ENCODE measurements around the gene TADA3.

TADA3 gene

DNA sequence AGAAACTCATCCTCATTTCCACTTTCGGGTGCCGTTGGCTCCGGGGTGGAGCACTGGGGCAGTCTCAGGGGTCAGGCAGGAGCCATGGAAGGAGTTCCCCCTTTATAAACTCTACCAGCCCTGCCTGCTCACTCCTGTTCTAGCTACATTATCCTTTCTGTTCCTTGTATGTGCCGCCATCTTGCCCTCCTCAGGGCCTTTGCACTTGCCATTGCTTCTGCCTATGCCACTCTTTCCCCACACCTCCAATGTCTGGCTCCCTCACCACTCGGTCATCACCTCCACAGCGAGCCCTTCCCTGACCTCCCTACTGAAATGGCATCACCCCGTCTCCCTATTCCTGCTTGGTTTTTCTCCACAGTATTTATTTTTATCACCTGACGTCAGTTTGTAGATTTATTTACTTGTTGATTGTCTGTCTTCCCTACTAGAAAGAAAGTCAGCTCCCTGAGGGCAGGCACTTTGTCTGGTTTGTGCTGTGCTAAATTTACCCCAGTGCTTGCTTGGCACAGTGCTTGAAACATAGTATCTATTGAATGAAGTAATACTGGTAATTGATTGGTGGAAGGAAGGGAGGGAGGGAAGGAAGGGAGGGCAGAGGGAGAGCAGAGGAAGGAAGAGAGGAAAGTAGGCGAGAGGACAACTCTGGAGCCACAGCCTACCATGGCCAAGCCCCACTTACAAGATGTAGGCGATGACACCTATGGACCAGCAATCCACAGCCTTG, 31.3 kb downstream of the TADA3 start:
- DNase-seq (ENCODE audit: low read depth), result no peak

DNA sequence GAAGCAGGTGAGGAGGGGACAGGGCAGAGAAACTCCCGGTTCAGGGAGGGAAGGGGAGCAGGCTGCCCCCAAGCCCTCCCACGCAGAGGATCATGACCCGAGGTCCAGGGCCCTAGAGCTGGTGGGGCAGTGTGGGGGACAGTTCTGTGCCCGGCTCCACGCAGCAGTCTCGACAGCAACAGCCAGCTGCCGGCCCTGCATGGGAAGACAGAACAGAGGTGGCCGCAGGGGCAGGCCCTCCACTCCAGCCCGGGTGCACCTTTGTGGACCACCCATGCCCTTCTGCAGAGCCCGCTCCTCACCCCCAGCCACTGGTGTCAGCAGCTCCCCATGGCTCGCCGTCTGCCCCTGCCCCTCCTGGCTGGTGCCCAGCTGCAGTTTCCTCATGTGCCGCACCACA, 34.8 kb downstream of the TADA3 start:
- no peak for DNase-seq (ENCODE audit: low read depth)

DNA sequence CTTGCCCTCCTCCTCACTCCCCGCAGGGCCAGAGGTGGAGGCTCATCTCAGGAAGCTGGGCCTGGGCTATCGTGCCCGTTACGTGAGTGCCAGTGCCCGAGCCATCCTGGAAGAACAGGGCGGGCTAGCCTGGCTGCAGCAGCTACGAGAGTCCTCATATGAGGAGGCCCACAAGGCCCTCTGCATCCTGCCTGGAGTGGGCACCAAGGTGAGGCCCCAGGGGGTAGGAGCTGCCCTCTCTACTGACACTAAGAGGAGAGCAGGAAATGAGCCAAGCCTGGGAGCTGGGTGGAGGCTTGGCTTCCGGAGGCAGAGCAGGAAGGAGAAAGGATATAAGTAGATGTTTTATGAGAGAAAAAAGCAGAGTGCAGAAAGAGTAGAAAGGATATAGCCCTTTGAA, 37.6 kb downstream of the TADA3 start:
- DNase-seq (ENCODE audit: low read depth), result no peak

DNA sequence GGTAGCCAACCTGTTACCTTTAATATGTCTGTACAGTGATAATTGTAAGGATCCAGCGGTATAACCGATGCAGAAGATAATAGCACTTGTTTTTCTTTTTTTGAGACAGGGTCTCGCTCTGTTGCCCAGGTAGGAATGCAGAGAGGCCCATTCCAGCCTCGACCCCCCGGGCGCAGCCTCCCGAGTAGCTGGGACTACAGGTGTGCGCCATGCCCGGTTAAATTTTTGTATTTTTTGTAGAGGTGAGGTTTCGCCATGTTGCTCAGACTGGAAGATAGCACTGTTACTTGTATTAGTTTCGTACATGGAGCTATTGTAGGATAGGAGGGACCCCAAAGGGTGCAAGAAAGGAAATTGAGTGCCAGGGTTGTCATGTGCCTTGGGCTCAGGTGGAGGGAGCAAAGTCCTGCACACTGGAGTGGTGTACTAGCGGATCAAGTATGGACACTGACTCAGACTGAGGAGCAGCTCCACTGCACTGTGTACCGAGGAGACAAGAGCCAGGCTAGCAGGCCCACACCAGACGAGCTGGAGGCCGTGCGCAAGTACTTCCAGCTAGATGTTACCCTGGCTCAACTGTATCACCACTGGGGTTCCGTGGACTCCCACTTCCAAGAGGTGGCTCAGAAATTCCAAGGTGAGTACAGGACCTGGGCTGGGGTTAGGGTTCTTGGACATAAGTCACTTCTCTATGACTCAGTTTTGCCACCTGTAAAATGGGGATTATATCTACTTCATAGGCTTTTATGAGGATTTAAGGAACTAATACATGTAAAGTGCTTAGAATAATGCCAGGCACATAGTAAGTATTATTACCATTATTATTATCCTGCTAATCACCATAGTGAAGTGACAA, 41.5 kb downstream of the TADA3 start:
- no peak for DNase-seq (ENCODE audit: low read depth)

DNA sequence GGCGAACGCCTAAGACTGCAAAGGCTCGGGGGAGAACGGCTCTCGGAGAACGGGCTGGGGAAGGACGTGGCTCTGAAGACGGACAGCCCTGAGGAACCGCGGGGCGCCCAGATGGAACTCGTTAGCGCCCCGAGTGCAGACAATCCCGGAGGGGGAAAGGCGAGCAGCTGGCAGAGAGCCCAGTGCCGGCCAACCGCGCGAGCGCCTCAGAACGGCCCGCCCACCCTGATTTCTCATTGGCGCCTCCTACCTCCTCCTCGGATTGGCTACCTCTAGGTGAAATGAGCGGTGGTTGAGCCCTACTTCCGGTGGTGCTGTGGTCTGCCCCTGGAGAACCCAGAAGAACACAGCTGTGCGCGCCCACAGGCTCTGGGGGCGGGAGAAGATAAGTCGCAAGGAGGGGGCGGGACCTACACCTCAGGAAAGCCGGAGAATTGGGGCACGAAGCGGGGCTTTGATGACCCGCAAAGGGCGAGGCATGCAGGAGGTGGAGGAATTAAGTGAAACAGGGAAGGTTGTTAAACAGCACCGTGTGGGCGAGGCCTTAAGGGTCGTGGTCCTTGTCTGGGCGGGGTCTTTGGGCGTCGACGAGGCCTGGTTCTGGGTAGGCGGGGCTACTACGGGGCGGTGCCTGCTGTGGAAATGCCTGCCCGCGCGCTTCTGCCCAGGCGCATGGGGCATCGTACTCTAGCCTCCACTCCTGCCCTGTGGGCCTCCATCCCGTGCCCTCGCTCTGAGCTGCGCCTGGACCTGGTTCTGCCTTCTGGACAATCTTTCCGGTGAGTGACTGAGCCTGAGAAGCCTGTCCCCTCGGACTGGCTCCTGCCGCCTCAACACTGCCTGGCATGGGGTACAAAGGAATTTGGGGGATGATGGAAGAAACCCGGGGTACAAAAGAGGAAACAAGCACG, 42.4 kb downstream of the TADA3 start, which contains the start of gene OGG1:
OGG1 (plus strand) TSS at position 308 of the 911 bp plus-strand sequence; CDS start at position 643, 335 bp downstream.
- DNase-seq (ENCODE audit: low read depth), result peak; percentile 93

DNA sequence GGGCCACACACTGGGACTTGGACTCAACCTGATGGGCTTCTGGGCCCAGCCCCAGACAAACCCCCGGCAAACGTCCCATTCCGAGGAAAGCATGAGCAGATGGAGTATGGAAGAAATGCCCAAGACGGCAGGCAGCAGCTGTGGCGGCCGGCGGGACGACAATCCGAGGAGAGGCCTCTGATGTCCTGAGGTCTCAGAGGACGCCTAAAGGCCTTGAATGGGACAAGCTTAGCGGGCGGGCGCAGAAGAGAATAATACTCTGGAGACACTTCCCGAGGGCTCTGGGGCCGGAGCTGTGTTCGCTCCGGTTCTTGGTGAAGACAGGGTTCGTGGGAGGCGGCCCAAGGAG, 43.0 kb downstream of the TADA3 start:
- DNase-seq (ENCODE audit: low read depth), result no peak

DNA sequence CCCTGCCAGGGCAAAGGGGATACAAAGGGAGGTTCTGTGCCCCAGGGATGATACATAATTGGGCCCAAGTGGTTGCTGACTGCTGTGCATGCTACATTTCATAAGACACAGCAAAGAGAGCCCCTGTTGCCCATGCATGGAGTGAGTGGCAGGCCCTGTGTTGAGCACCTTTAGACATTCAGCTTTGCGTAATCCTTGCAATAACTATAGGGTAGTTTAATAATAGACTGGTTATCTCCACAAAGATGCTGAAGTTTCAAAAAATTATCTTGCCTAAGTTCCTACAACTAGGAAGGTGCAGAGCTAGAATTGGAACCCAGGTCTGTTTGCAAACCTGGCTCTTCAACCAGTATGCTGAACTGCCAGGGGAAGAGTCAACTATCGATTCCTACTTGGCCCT, 44.2 kb downstream of the TADA3 start:
- no peak for DNase-seq (ENCODE audit: low read depth)

DNA sequence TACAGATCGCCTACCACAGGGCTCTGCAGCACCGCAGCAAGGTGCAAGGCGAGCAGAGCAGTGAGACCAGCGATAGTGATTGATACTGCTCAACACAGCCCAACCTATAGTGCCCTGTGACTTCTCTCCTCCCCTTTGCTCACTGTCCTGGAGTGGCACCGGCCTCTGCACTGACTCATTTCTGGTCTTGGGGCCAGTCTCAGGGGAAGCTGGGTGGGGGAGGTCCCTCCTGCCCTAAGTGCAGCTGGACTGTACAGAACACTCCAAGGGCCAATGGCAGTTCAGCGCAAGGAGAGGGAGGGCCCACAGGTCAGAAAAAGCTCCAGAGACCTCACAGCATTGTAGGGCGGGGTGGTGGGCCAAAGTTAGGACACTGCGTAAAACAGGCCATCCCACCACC, 45.0 kb downstream of the TADA3 start:
- DNase-seq (ENCODE audit: low read depth), result no peak

DNA sequence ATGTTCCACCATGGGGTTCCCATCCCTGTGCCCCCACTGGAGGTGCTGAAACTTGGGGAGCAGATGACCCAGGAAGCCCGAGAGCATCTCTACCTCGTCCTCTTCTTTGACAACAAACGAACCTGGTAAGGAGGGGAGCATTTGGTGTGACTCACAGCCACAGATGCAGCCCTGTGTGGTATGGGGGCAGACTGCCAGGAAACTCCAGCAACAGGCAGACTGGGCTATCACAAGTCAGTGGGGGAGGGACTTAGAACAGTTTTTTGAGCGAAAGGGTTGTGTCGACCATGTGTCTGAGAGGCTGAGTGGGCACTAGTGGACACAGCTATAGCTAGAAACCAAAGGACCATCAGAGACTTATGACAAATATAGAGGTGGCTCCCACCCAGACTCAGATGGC, 45.9 kb downstream of the TADA3 start:
- DNase-seq (ENCODE audit: low read depth), result no peak

DNA sequence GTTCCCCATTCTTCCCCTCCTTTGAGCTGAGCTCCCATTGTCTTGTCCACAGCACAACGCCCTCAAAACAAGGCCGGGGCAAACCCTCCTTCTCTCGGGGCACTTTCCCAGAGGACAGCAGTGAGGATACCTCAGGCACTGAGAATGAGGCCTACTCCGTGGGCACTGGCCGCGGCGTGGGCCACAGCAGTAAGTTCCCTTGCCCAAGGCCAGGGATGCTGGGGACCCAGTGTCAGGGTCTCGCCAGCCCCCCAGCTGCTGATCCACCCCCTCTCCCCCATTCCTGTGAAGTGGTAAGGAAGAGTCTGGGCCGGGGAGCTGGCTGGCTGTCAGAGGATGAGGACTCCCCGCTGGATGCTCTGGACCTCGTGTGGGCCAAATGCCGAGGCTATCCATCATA, 46.8 kb downstream of the TADA3 start:
- no peak for DNase-seq (ENCODE audit: low read depth)

DNA sequence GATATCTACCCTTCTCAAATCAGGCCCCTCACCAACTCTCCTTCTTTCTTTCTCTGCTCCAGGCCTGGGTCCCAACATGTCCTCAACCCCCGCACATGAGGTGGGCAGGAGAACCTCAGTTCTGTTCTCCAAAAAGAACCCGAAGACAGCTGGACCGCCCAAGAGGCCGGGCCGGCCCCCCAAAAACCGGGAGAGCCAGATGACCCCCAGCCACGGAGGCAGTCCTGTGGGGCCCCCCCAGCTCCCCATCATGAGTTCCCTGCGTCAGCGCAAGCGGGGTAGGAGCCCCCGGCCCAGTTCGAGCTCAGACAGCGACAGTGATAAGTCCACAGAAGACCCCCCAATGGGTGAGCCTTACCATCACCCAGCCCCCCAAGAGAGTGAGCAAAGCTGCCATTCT, 48.1 kb downstream of the TADA3 start:
- DNase-seq (ENCODE audit: low read depth), result no peak

DNA sequence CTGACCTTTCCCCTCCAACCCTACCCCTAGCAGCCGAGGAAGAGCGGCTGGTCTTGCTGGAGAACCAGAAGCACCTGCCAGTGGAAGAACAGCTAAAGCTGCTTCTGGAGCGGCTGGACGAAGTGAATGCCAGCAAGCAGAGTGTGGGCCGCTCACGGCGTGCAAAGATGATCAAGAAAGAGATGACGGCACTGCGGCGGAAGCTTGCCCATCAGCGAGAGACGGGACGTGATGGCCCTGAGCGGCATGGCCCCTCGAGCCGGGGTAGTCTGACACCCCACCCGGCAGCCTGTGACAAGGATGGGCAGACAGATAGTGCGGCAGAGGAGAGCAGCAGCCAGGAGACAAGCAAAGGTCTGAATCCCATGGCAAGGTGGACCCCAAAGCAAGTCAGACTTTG, 48.7 kb downstream of the TADA3 start:
- no peak for DNase-seq (ENCODE audit: low read depth)

DNA sequence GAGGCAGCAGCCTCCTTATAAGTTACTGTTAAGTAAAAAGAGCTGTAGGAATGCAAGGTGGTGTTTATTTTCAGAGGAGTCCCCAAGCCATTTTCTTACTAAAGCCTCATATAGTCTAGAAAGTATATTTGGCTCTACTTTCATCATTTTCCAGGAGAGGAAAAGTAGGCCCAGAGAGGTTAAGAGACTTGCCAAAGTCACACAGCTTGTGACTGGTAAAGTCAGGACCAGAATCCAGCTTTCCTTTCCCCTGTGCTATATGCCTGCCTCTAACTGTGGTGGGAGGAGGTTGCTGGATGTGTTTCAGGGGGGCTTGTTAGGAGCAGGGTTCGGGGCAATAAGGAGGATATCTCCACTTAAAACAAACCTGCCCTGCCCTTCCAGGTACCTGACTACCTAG, 49.7 kb downstream of the TADA3 start:
- no peak for DNase-seq (ENCODE audit: low read depth)

DNA sequence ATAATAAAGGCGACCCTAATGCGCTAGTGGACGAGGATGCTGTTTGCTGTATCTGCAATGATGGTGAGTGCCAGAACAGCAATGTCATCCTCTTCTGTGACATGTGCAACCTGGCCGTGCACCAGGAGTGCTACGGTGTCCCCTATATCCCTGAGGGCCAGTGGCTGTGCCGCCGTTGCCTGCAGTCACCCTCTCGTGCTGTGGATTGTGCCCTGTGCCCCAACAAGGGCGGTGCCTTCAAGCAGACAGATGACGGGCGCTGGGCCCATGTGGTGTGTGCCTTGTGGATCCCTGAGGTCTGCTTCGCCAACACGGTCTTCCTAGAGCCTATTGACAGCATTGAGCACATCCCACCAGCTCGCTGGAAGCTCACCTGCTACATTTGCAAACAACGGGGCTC, 53.1 kb downstream of the TADA3 start:
- no peak for DNase-seq (ENCODE audit: low read depth)

DNA sequence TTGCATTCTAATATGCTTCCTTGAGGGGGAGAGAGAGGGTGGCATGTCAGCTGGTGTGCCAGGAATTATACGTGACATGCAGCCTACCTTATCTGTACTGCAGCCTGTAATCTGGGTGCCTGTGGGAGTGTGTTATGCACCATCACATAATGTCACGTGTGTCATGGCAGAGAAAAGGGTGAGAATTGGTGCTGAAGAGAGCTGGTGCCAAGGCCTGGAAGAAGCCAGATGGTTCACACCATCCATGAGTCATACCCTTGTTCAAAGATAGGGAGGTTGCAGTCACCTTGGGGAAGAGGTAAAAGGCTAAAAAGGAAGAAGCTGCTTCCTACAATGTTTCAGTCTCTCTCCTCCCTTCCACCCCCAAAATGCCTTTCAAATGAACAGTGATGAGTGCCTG, 55.4 kb downstream of the TADA3 start:
- DNase-seq (ENCODE audit: low read depth), result no peak

DNA sequence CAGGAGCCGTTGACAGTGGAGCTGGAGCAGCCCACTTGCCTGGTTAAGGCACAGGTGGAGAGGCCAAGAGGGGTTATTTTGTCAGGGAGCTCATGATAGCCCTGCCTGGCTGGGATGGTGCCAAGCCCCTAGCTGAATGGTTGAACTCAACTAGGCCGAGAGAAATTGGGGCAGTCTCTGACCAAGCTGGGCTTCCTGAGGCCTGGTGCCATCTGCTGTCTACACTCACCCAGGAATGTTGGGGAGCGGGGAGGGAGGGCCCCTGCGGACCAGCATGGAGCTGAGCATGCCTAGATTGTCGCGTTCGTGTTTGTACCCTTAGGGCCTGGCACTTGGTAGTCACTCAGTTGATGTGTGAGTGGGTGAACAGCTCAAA, 59.5 kb downstream of the TADA3 start:
- no peak for DNase-seq (ENCODE audit: low read depth)

DNA sequence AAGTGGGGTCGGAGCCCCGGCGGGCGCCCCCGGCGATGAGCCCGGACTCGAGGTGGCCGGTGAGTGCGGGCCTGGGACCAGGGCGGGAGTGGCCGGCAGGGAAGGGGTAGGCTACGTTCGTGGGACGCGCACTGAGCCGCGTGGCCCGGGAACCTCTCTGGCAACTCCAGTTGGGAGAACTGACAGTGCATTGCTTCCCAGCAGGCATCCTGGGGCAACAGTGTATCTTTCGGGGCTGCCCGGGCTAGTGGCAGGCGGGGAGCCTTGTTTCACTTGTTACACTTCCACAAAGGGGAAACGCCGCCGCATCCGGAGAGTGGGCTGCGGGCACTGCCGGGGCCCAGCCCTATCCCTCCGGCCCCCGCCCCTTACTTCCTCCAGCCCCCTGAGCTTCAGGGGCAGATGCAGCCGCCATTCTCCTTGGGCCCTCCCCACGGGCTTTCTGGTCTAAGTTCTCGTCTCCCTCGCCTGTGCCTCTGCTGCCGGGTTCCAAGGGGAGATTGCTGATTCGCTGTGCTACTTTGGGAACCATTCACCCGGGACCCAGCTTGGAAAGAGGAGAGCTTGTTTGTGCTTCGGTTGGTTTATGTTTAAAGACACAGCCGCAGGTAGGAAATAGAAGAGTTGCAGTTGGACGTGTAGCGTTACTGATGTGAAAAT, 60.1 kb downstream of the TADA3 start:
- DNase-seq (ENCODE audit: low read depth), result peak; percentile 38

DNA sequence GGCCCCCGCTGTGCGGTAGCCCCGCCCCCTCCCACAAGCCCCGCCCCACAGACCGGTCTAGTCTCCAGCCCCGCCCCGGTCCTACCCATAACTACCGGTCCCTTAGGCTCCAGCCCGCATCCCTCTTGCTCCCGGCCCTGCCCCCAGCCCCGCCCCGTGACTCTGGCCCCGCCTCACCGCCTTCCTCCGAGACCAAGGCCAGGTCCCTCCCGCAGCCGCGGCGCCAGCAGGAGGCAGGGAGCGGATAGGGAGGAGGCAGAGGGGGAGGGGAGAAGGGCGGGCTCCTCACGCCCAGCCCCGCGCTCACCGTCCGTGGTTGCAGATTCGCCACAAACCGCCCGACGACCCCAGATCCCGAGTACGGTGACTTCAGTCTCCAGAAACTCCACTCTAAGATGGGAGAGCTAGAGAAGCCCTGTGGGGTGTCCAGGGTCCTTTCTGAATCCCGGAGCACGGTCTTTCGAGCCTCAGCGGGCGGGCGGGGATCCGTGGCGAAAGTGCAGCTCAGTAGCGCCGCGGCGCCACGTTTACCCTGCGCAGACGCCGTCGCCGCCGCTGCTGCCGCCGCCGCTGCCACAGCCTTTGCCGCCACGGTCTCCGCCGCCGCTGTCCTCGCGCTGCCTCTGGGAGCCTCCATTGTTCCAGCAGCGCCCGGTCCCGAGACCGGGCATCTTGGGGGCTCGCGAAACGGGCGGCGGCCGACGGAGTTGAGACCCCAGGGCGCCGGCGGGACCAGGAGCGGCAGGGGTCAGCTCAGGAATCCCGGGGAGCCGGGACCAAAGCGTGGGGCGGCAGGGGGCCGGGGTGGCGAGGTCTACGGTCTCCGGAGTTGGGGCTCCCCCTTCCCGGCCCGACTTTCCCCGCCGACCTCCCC, 60.8 kb downstream of the TADA3 start, which contains the start of gene BRPF1:
BRPF1 (plus strand) TSS at position 530 of the 874 bp plus-strand sequence. CDS start 2,406 bp downstream, outside the sequence.
- peak; percentile 100 for DNase-seq (ENCODE audit: low read depth)

DNA sequence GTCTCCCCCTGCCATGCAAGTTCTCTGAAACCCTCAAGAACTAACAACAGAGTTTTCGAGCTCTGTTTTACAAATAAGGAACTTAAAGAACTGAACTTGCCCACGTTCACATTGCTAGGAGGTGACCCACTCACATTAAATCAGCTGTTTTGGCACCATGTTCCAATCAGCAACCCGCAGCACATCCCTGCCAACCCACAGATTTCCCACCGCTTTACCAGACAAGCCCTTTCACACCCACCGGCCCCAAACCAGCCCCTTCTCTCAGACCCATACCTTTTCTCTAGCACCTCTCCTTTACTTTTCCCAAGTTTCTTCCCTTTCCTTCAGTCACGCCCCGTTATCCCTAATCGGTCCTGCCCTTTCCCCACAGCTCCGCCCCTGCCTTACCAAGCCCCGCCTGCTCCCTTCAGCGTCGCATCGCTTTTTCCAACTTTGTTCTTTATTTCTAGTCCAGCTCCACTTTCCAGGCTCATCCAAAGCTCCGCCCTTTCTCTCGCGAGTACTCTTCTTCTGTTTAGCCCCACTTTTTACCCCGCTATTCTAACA, 61.5 kb downstream of the TADA3 start:
- DNase-seq (ENCODE audit: low read depth), result no peak
